GM19468 (cell line): ENCODE data around the gene CROCC.

Experiments
- ATAC-seq: cut with Tn5 transposase; IDR thresholded peaks from one replicate; pipeline ENCODE4 v1.9.1; 2021; ENCODE audit warnings: mild to moderate bottlenecking, moderate library complexity, moderate number of reproducible peaks; ENCODE audit not compliant: unreplicated experiment; ENCODE audit errors: extremely low read depth

Gene CROCC

GRCh38 chr1:16978567-16979474 lies 57.1 kb downstream of the CROCC start:
- no peak for ATAC-seq

- no peak for ATAC-seq
Measured at GRCh38 chr1:16979475-16980327, 58.0 kb downstream of the CROCC start.

- no peak for ATAC-seq
Measured at GRCh38 chr1:16980473-16981268, 58.9 kb downstream of the CROCC start, which contains the start of gene MFAP2. TSS of gene MFAP2 (minus strand) at chr1:16980620. CDS start at chr1:16978273, 2,347 bp downstream.

GRCh38 chr1:16981269-16981849 lies 59.6 kb downstream of the CROCC start:
- ATAC-seq: no peak

- ATAC-seq: no peak
Measured at GRCh38 chr1:16982902-16983301, 61.2 kb downstream of the CROCC start.

- no peak for ATAC-seq
Measured at GRCh38 chr1:16983649-16984048, 61.9 kb downstream of the CROCC start.

- no peak for ATAC-seq
Measured at GRCh38 chr1:16984717-16985116, 63.0 kb downstream of the CROCC start.

- ATAC-seq: no peak
Measured at GRCh38 chr1:16986113-16986512, 64.4 kb downstream of the CROCC start.

- no peak for ATAC-seq
Measured at GRCh38 chr1:16986560-16986959, 64.8 kb downstream of the CROCC start.

- no peak for ATAC-seq
Measured at GRCh38 chr1:16986962-16987361, 65.2 kb downstream of the CROCC start.

GRCh38 chr1:16988210-16988609 lies 66.5 kb downstream of the CROCC start:
- ATAC-seq: no peak

GRCh38 chr1:16989676-16990391 lies 68.1 kb downstream of the CROCC start:
- ATAC-seq: no peak

GRCh38 chr1:16991571-16991970 lies 69.8 kb downstream of the CROCC start:
- no peak for ATAC-seq

GRCh38 chr1:16992102-16992501 lies 70.4 kb downstream of the CROCC start:
- no peak for ATAC-seq

- no peak for ATAC-seq
Measured at GRCh38 chr1:16992675-16993074, 70.9 kb downstream of the CROCC start.

- no peak for ATAC-seq
Measured at GRCh38 chr1:16993521-16994038, 71.8 kb downstream of the CROCC start.

GRCh38 chr1:16996845-16997244 lies 75.1 kb downstream of the CROCC start:
- ATAC-seq: no peak

- no peak for ATAC-seq
Measured at GRCh38 chr1:16998589-16998988, 76.9 kb downstream of the CROCC start.

- no peak for ATAC-seq
Measured at GRCh38 chr1:16999863-17000262, 78.1 kb downstream of the CROCC start.
